ENCODE measurements around the gene CNOT3. TPM values are rescaled to one million over a fixed set of nuclear protein-coding genes. Genes with fewer than 3 reads are reported as not detected.
"Not testable (repeated sequence)": the region's sequence is repeated elsewhere in the genome, so short reads cannot be mapped to it uniquely, and the experiment has no call there.

CNOT3 gene
- total and polyA plus RNA-seq, 2 donors: 11.6 to 35.8 TPM

- 2% methylated on average over 28 of the region's 28 CpGs for WGBS
- H3K4me1 ChIP-seq (ENCODE audit: insufficient read depth): no peaks in the 10 kb centered on the region
- peaks cover 2% of the 10 kb centered on the region for H3K36me3 ChIP-seq (ENCODE audit: insufficient read depth)
- no peak for DNase-seq (ENCODE audit: extremely low spot score)
- peak overlapping the region; percentile 61 for H3K27ac ChIP-seq (ENCODE audit: low read depth)
- peak overlapping the region; percentile 27 for H3K4me3 ChIP-seq (ENCODE audit: low read depth, low read length)
Measured at GRCh38 chr19:54160182-54160811, 22.7 kb downstream of the CNOT3 start.

- 36% methylated on average over 13 of the region's 13 CpGs for WGBS
- H3K36me3 ChIP-seq (ENCODE audit: insufficient read depth): peaks cover 2% of the 10 kb centered on the region
- H3K4me3 ChIP-seq (ENCODE audit: low read depth, low read length): no peak overlapping the region
- no peak for DNase-seq (ENCODE audit: extremely low spot score)
- no peak overlapping the region for H3K27ac ChIP-seq (ENCODE audit: low read depth)
- no peaks in the 10 kb centered on the region for H3K4me1 ChIP-seq (ENCODE audit: insufficient read depth)
Measured at GRCh38 chr19:54160854-54161253, 23.3 kb downstream of the CNOT3 start.

- Histone ChIP-seq H3K4me3 (ENCODE audit: low read depth, low read length) (peak overlapping the region; percentile 24), H3K4me1 (ENCODE audit: insufficient read depth) (no peaks in the 10 kb centered on the region), H3K27ac (ENCODE audit: low read depth) (no peak overlapping the region), H3K36me3 (ENCODE audit: insufficient read depth) (no peaks in the 10 kb centered on the region)
- DNase-seq (ENCODE audit: extremely low spot score): no peak
- WGBS: 3% methylated on average over 35 of the region's 35 CpGs
Measured at GRCh38 chr19:54162241-54162805, 24.8 kb downstream of the CNOT3 start.

- 65% methylated on average over 14 of the region's 14 CpGs for WGBS
- no peak overlapping the region for H3K4me3 ChIP-seq (ENCODE audit: low read depth, low read length)
- no peaks in the 10 kb centered on the region for H3K4me1 ChIP-seq (ENCODE audit: insufficient read depth)
- DNase-seq (ENCODE audit: extremely low spot score): no peak
- H3K27ac ChIP-seq (ENCODE audit: low read depth): no peak overlapping the region
- no peaks in the 10 kb centered on the region for H3K36me3 ChIP-seq (ENCODE audit: insufficient read depth)
Measured at GRCh38 chr19:54162884-54163283, 25.3 kb downstream of the CNOT3 start.

GRCh38 chr19:54164369-54165068 is 27.0 kb downstream of the CNOT3 start:
- DNase-seq (ENCODE audit: extremely low spot score): no peak

GRCh38 chr19:54165222-54165621 is 27.7 kb downstream of the CNOT3 start:
- DNase-seq (ENCODE audit: extremely low spot score): no peak
- no peaks in the 10 kb centered on the region for H3K4me1 ChIP-seq (ENCODE audit: insufficient read depth)
- WGBS: 90% methylated on average over 25 of the region's 25 CpGs
- H3K27ac ChIP-seq (ENCODE audit: low read depth): no peak overlapping the region
- H3K36me3 ChIP-seq (ENCODE audit: insufficient read depth): no peaks in the 10 kb centered on the region
- no peak overlapping the region for H3K4me3 ChIP-seq (ENCODE audit: low read depth, low read length)

More at GRCh38 chr19:54164369-54165068, 27.0 kb downstream of the CNOT3 start:
- no peak overlapping the region for H3K4me3 ChIP-seq (ENCODE audit: low read depth, low read length)
- no peaks in the 10 kb centered on the region for H3K4me1 ChIP-seq (ENCODE audit: insufficient read depth)
- no peaks in the 10 kb centered on the region for H3K36me3 ChIP-seq (ENCODE audit: insufficient read depth)
- 10% methylated on average over 37 of the region's 37 CpGs for WGBS
- no peak overlapping the region for H3K27ac ChIP-seq (ENCODE audit: low read depth)

- 27% methylated on average over 25 of the region's 25 CpGs for WGBS
- no peak for DNase-seq (ENCODE audit: extremely low spot score)
- no peak overlapping the region for H3K27ac ChIP-seq (ENCODE audit: low read depth)
- no peaks in the 10 kb centered on the region for H3K4me1 ChIP-seq (ENCODE audit: insufficient read depth)
- no peaks in the 10 kb centered on the region for H3K36me3 ChIP-seq (ENCODE audit: insufficient read depth)
- no peak overlapping the region for H3K4me3 ChIP-seq (ENCODE audit: low read depth, low read length)
Measured at GRCh38 chr19:54168174-54168917, 30.8 kb downstream of the CNOT3 start.

- 85% methylated on average over 21 of the region's 21 CpGs for WGBS
- no peaks in the 10 kb centered on the region for H3K36me3 ChIP-seq (ENCODE audit: insufficient read depth)
- H3K4me3 ChIP-seq (ENCODE audit: low read depth, low read length): no peak overlapping the region
- DNase-seq (ENCODE audit: extremely low spot score): no peak
- no peak overlapping the region for H3K27ac ChIP-seq (ENCODE audit: low read depth)
- H3K4me1 ChIP-seq (ENCODE audit: insufficient read depth): no peaks in the 10 kb centered on the region
Measured at GRCh38 chr19:54169149-54169740, 31.7 kb downstream of the CNOT3 start.

- not testable (repeated sequence) for H3K4me1 ChIP-seq (ENCODE audit: insufficient read depth); DNase-seq (ENCODE audit: extremely low spot score); H3K4me3 ChIP-seq (ENCODE audit: low read depth, low read length); H3K36me3 ChIP-seq (ENCODE audit: insufficient read depth); H3K27ac ChIP-seq (ENCODE audit: low read depth)
- WGBS: 65% methylated on average over 19 of the region's 23 CpGs
Measured at GRCh38 chr19:54171736-54172431, 34.3 kb downstream of the CNOT3 start.

GRCh38 chr19:54172471-54173358 is 35.2 kb downstream of the CNOT3 start, which contains the start of gene TMC4:
Gene TMC4 (minus strand): TSS chr19:54173160. CDS start chr19:54173117, 43 bp downstream.
- Histone ChIP-seq H3K4me1 (ENCODE audit: insufficient read depth) (no peaks in the 10 kb centered on the region), H3K36me3 (ENCODE audit: insufficient read depth) (no peaks in the 10 kb centered on the region), H3K4me3 (ENCODE audit: low read depth, low read length) (peak within 1 kb of the TSS; percentile 11), H3K27ac (ENCODE audit: low read depth) (peak within 1 kb of the TSS; percentile 24)
- WGBS: 13% methylated on average over 13 of the region's 13 CpGs
- no peak for DNase-seq (ENCODE audit: extremely low spot score)

GRCh38 chr19:54173359-54173699 is 35.8 kb downstream of the CNOT3 start:
- DNase-seq (ENCODE audit: extremely low spot score): no peak
- H3K36me3 ChIP-seq (ENCODE audit: insufficient read depth): no peaks in the 10 kb centered on the region
- no peak overlapping the region for H3K4me3 ChIP-seq (ENCODE audit: low read depth, low read length)
- no peak overlapping the region for H3K27ac ChIP-seq (ENCODE audit: low read depth)
- 41% methylated on average over 15 of the region's 15 CpGs for WGBS
- H3K4me1 ChIP-seq (ENCODE audit: insufficient read depth): no peaks in the 10 kb centered on the region

Measured in urinary bladder (tissue), 4 donors.